Neural cell (in vitro differentiated cells): ENCODE data around the gene LGALS8. TPM values are rescaled to one million over a fixed set of nuclear protein-coding genes. Genes with fewer than 3 reads are reported as not detected.
"Not testable (repeated sequence)": the region's sequence is repeated elsewhere in the genome, so short reads cannot be mapped to it uniquely, and the experiment has no call there.

Source experiments
- H2AFZ ChIP-seq: fragments of 200-600, 300-800 bp; sonication (generic), shearing (Covaris generic); 2 replicates; pipeline ENCODE4 v1.6.0; 2014; ENCODE audit warnings: low read depth, mild to moderate bottlenecking, antibody characterized with exemption, low read length, moderate library complexity
- H3F3A ChIP-seq: fragments of 200-600 bp; shearing (Covaris generic); 2 replicates; pipeline ENCODE4 v1.6.1; 2016; ENCODE audit warnings: mild to moderate bottlenecking, moderate library complexity, mixed read lengths, antibody characterized with exemption, low read length; ENCODE audit not compliant: insufficient read depth, poor library complexity, severe bottlenecking
- H3K27ac ChIP-seq: fragments of 200-600, 300-800 bp; sonication (generic), shearing (Covaris generic); 2 replicates; pipeline ENCODE4 v1.5.1; 2014; ENCODE audit warnings: mild to moderate bottlenecking, low read length, moderate library complexity
- H3K27me3 ChIP-seq: fragments of 300-800, 200-600 bp; sonication (generic), shearing (Covaris generic); 2 replicates; pipeline ENCODE4 v1.6.0; 2014; ENCODE audit warnings: mild to moderate bottlenecking, low read depth, low read length, moderate library complexity; ENCODE audit not compliant: insufficient read depth
- H3K36me3 ChIP-seq: fragments of 300-800, 200-600 bp; sonication (generic), shearing (Covaris generic); 2 replicates; pipeline ENCODE4 v1.5.1; 2014; ENCODE audit warnings: mild to moderate bottlenecking, antibody characterized with exemption, low read length, moderate library complexity; ENCODE audit not compliant: insufficient read depth
- H3K4me2 ChIP-seq: fragments of 300-800, 200-600 bp; sonication (generic), shearing (Covaris generic); 2 replicates; pipeline ENCODE4 v1.6.0; 2014; ENCODE audit warnings: mild to moderate bottlenecking, low read length
- H3K4me3 ChIP-seq: fragments of 300-800, 200-600 bp; sonication (generic), shearing (Covaris generic); 2 replicates; pipeline ENCODE4 v1.5.1; 2014; ENCODE audit warnings: mild to moderate bottlenecking, low read length, moderate library complexity
- H3K79me2 ChIP-seq: fragments of 200-600 bp; shearing (Covaris generic); replicated peaks from 2 replicates; pipeline ENCODE4 v1.6.0; 2014; ENCODE audit warnings: mild to moderate bottlenecking, low read length, moderate library complexity; ENCODE audit not compliant: insufficient read depth
- H3K9ac ChIP-seq: fragments of 300-800, 200-600 bp; sonication (generic), shearing (Covaris generic); 2 replicates; pipeline ENCODE4 v1.6.1; 2016; ENCODE audit warnings: mild to moderate bottlenecking, low read length, mixed read lengths
- H3K9me2 ChIP-seq: fragments of 200-600 bp; shearing (Covaris generic); 2 replicates; pipeline ENCODE4 v1.6.1; 2016; ENCODE audit warnings: mild to moderate bottlenecking, low read length, mixed read lengths; ENCODE audit not compliant: insufficient read depth
- H3K9me3 ChIP-seq: fragments of 200-600, 300-800 bp; sonication (generic), shearing (Covaris generic); 2 replicates; pipeline ENCODE4 v1.6.1; 2016; ENCODE audit warnings: mild to moderate bottlenecking, mixed run types, low read length, moderate library complexity, mixed read lengths
- H4K20me1 ChIP-seq: fragments of 200-600 bp; shearing (Covaris generic); 2 replicates; pipeline ENCODE4 v1.6.1; 2016; ENCODE audit warnings: mild to moderate bottlenecking, mixed run types; ENCODE audit not compliant: insufficient read depth
- CTCF ChIP-seq: fragments of 450-650 bp; IDR thresholded peaks from 2 replicates; pipeline ENCODE4 v1.5.1; 2014; ENCODE audit warnings: antibody characterized with exemption, mild to moderate bottlenecking, moderate library complexity; ENCODE audit not compliant: poor library complexity, severe bottlenecking
- EP300 ChIP-seq: fragments of 450-650 bp; conservative IDR thresholded peaks from 2 replicates; pipeline ENCODE4 v1.6.1; 2014; ENCODE audit warnings: antibody characterized with exemption, mild to moderate bottlenecking, moderate library complexity; ENCODE audit not compliant: poor library complexity, severe bottlenecking
- EZH2 ChIP-seq: fragments of 200-600, 300-800 bp; shearing (Covaris generic), sonication (generic); IDR thresholded peaks from 2 replicates; pipeline ENCODE4 v1.6.1; 2014; ENCODE audit warnings: antibody characterized with exemption, low read length, borderline replicate concordance, mild to moderate bottlenecking; ENCODE audit not compliant: insufficient read depth, poor library complexity, severe bottlenecking
- MXI1 ChIP-seq: fragments of 450-650 bp; conservative IDR thresholded peaks from 2 replicates; pipeline ENCODE4 v1.6.1; 2014; ENCODE audit warnings: antibody characterized with exemption, mild to moderate bottlenecking; ENCODE audit not compliant: poor library complexity, severe bottlenecking
- POLR2AphosphoS5 ChIP-seq: IDR thresholded peaks from 2 replicates; pipeline ENCODE4 v1.6.1; 2012
- RAD21 ChIP-seq: fragments of 450-650 bp; conservative IDR thresholded peaks from 2 replicates; pipeline ENCODE4 v1.6.1; 2014; ENCODE audit warnings: antibody characterized with exemption, mild to moderate bottlenecking, moderate library complexity
- REST ChIP-seq: IDR thresholded peaks from 2 replicates; pipeline ENCODE4 v1.6.1; 2012; ENCODE audit warnings: borderline replicate concordance
- SMC3 ChIP-seq: fragments of 450-650 bp; conservative IDR thresholded peaks from 2 replicates; pipeline ENCODE4 v1.6.1; 2014; ENCODE audit warnings: antibody characterized with exemption, mild to moderate bottlenecking, moderate library complexity; ENCODE audit not compliant: poor library complexity
- TAF1 ChIP-seq: IDR thresholded peaks from 2 replicates; pipeline ENCODE4 v1.6.1; 2012; ENCODE audit warnings: low read depth
- polyA plus RNA-seq: library from polyadenylated mRNA; depleted of rRNA; stranded (reverse); fragments of >200 nt; gene quantifications from 2 replicates; pipeline ENCODE4 v1.2.3, GENCODE V29; 2014

Gene LGALS8
- polyA plus RNA-seq, 1 donor from 2014 or later, result 1.0 TPM

GRCh38 chr1:236486356-236487002 is 37.3 kb upstream of the LGALS8 start:
- Histone ChIP-seq H3F3A (no peaks in the 10 kb centered on the region), H2AFZ (no peak overlapping the region), H3K27me3 (no peaks in the 10 kb centered on the region), H3K9me2 (no peaks in the 10 kb centered on the region), H3K9ac (no peak overlapping the region), H4K20me1 (no peaks in the 10 kb centered on the region), H3K4me3 (no peak overlapping the region), H3K27ac (no peak overlapping the region), H3K9me3 (no peaks in the 10 kb centered on the region), H3K36me3 (no peaks in the 10 kb centered on the region), H3K79me2 (no peaks in the 10 kb centered on the region), H3K4me2 (no peak overlapping the region)
- TF ChIP-seq TAF1, result no peak
- TF ChIP-seq RAD21, result no peak
- TF ChIP-seq CTCF, result no peak
- TF ChIP-seq REST, result no peak
- TF ChIP-seq EZH2, result no peak
- no peak for TF ChIP-seq SMC3
- no peak for TF ChIP-seq EP300
- no peak for TF ChIP-seq POLR2AphosphoS5
- TF ChIP-seq MXI1, result no peak

GRCh38 chr1:236489161-236489560 is 34.6 kb upstream of the LGALS8 start:
- not testable (repeated sequence) for H3K4me3 ChIP-seq, H3K27me3 ChIP-seq, H3K9ac ChIP-seq, H3K9me2 ChIP-seq, H3K9me3 ChIP-seq, H3K27ac ChIP-seq, H4K20me1 ChIP-seq, H3K79me2 ChIP-seq, H3F3A ChIP-seq, H2AFZ ChIP-seq, H3K36me3 ChIP-seq, H3K4me2 ChIP-seq
